Aorta (tissue), 5 donors: Measurements from ENCODE around the gene MSANTD2. TPM values are rescaled to one million over a fixed set of nuclear protein-coding genes. Genes with fewer than 3 reads are reported as not detected.

ENCODE experiments used
- ATAC-seq: fragments of 200-7000 bp; cut with Tn5 transposase; one replicate; pipeline ENCODE4 v1.9.1; 2022; ENCODE audit warnings: moderate library complexity; ENCODE audit not compliant: low FRiP score
- DNase-seq, 2 donors: peaks; one replicate each; pipeline ENCODE4 v3.0.0-alpha.2; 2020
- H3K27ac ChIP-seq, 2 donors: one replicate each; pipeline ENCODE4 v1.5.1; 2013; ENCODE audit warnings: low read length in 2 of 2, mild to moderate bottlenecking in 2 of 2, moderate library complexity in 2 of 2, control low read depth in 1 of 2, inconsistent platforms in 1 of 2, low read depth in 1 of 2
- H3K27me3 ChIP-seq, 2 donors: one replicate each; pipeline ENCODE4 v1.6.1; 2013; ENCODE audit warnings: control low read depth in 1 of 2, low read length in 1 of 2, mild to moderate bottlenecking in 1 of 2, moderate library complexity in 1 of 2; ENCODE audit not compliant: insufficient read depth in 2 of 2, control insufficient read depth in 1 of 2
- H3K36me3 ChIP-seq, 2 donors: one replicate each; pipeline ENCODE4 v1.6.1; 2013; ENCODE audit warnings: control low read depth in 1 of 2, low read length in 1 of 2, mild to moderate bottlenecking in 1 of 2; ENCODE audit not compliant: insufficient read depth in 2 of 2, control insufficient read depth in 1 of 2
- H3K4me1 ChIP-seq, 2 donors: one replicate each; pipeline ENCODE4 v1.6.1; 2013; ENCODE audit warnings: low read length in 2 of 2, control low read depth in 1 of 2, mild to moderate bottlenecking in 1 of 2, moderate library complexity in 1 of 2; ENCODE audit not compliant: insufficient read depth in 2 of 2, control insufficient read depth in 1 of 2
- H3K4me3 ChIP-seq, 2 donors: one replicate each; pipeline ENCODE4 v1.5.1; 2013; ENCODE audit warnings: low read length in 2 of 2, control low read depth in 1 of 2, mild to moderate bottlenecking in 1 of 2
- H3K9me3 ChIP-seq: one replicate; pipeline ENCODE4 v1.6.1; 2013; ENCODE audit warnings: mild to moderate bottlenecking, low read length; ENCODE audit not compliant: control insufficient read depth
- WGBS, 2 donors: extraction: QIAGEN DNeasy Blood & Tissue Kit; methylation state at CpG; one replicate each; pipeline ENCODE4 v1.1.7; 2013; 5-methylcytosine and 5-hydroxymethylcytosine counted together
- intact Hi-C, 2 donors: fragments of 100-400 bp; cut with DNase I; formaldehyde crosslinking; loops; one replicate each; pipeline versions ENCODE4 v1.14.2 to v1.15.0; 2022
- polyA plus RNA-seq, 2 donors: library from polyadenylated mRNA; stranded (reverse); fragments of 200-250 nt; gene quantifications; one replicate each; pipeline ENCODE4 v1.2.3, GENCODE V29; 2013
- total RNA-seq, 2 donors: library from RNA; stranded (reverse); fragmentation: NEBNext Ultra II Directional; extraction: Animal tissue kit (Norgen Biotek cat#: 25700); gene quantifications; one replicate each; pipeline ENCODE4 v1.2.1, GENCODE V29; 2021
- donor health status: healthy with polysubstance abuse.
- donor health status: Bipolar disorder and iron deficiency.
- donor health status: DM: no; HTN: no; CAD: no.
- donor health status: DM: no; HTN: no; CAD: no.
- donor health status: DM: yes; HTN: yes; CAD: no.

Gene MSANTD2
- total and polyA plus RNA-seq, 4 donors, result 6.3 to 23.6 (median 19.7) TPM

DNA sequence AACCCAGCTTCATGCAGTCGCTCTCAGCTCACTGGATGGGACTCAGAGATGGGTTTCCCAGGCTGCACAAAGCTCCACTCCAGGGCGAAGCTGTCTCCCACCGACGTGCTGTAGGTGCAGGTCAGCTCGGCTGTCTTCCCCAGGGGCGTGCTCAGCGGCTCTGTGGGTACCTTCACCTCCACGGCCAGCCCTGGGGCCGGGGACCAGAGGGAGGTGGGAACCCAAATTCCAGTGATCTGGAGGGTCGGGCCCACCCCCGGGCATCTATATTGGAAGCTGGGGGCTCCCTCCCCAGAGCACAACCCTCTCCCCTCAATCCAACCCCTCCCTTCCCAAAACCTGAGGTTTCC, 48.8 kb downstream of the MSANTD2 start:
- Histone ChIP-seq H3K4me1 (no peaks in the 10 kb centered on the region), H3K27me3 (no peaks in the 10 kb centered on the region), H3K9me3 (no peaks in the 10 kb centered on the region), H3K27ac (no peak overlapping the region), H3K4me3 (no peak overlapping the region), H3K36me3 (no peaks in the 10 kb centered on the region)
- DNase-seq (no peak), ATAC-seq (no peak)
- 59 to 70% methylated on average over 11 of the region's 11 CpGs for WGBS, 2 donors
- intact Hi-C loops, result no loop called here

GRCh38 chr11:124749912-124750311, 50.3 kb downstream of the MSANTD2 start:
- no peaks in the 10 kb centered on the region for H3K36me3 ChIP-seq
- 72 to 76% methylated on average over 1 of the region's 1 CpG for WGBS, 2 donors
- H3K27me3 ChIP-seq, result no peaks in the 10 kb centered on the region
- H3K27ac ChIP-seq, result no peak overlapping the region
- H3K4me1 ChIP-seq, result no peaks in the 10 kb centered on the region
- no peak overlapping the region for H3K4me3 ChIP-seq
- intact Hi-C loops, result no loop called here
- ATAC-seq (no peak), DNase-seq (no peak)
- no peaks in the 10 kb centered on the region for H3K9me3 ChIP-seq

GRCh38 chr11:124748481-124749343, 51.5 kb downstream of the MSANTD2 start:
- intact Hi-C loops, result no loop called here
- no peak overlapping the region for H3K27ac ChIP-seq
- 58 to 68% methylated on average over 12 of the region's 12 CpGs for WGBS, 2 donors
- DNase-seq (no peak), ATAC-seq (peak; percentile 2)
- H3K4me3 ChIP-seq, result no peak overlapping the region
- no peaks in the 10 kb centered on the region for H3K9me3 ChIP-seq
- no peaks in the 10 kb centered on the region for H3K27me3 ChIP-seq
- no peaks in the 10 kb centered on the region for H3K4me1 ChIP-seq
- H3K36me3 ChIP-seq, result no peaks in the 10 kb centered on the region

DNA sequence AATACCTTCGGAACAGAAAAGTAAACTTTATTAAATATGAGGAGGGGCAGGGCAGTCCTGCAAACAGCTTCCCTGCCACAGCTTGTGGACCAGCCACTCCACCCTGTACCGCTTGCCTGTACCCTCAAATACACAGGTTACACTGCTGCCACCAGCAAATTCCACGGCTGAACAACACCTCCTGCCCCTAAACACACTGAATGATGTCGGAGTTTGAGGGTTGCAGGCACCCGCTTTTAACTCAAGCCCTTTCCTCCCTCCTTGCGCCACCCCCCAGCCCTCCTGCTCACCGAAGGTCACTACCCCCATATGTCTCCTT, 52.1 kb downstream of the MSANTD2 start:
- no peak for ATAC-seq
- WGBS, 2 donors, result 72 to 84% methylated on average over 7 of the region's 7 CpGs
- DNase-seq, result no peak
- no peaks in the 10 kb centered on the region for H3K4me1 ChIP-seq
- no peak overlapping the region for H3K27ac ChIP-seq
- H3K9me3 ChIP-seq, result no peaks in the 10 kb centered on the region
- H3K36me3 ChIP-seq, result no peaks in the 10 kb centered on the region
- no peaks in the 10 kb centered on the region for H3K27me3 ChIP-seq
- intact Hi-C loops, result no loop called here
- no peak overlapping the region for H3K4me3 ChIP-seq

DNA sequence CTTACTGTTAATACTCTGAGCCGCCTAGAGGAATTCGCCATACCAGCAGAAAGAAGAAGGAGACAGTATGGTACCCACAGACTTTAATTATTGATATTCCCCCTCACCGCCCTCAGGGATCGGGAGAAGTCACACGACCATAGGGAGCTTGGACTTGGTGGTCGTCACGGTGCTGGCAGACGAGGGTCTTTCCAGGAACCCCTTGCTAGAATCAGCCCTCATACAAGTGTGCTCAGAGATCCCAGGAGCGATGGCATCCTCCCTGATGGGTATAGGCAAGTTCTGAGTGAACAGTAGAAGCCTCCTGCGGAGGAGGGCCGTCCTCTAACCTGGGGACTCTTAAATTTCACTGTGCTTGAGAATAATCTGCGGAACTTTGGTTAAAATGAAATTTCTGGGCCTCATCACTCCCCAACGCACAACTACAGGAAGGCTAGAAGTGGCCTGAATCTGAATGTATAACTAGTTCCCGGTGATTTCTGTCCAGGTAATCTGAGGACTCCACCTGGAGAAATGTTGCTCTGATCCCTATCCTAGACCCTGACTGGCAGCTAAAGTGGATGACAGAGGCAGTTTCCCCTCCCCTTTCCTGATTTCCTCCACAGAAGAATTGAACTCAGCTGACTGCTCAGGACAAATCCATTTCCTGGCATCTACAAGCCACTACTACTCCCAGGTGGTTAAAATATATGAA, 52.7 kb downstream of the MSANTD2 start:
- Histone ChIP-seq H3K4me1 (no peaks in the 10 kb centered on the region), H3K27ac (no peak overlapping the region)
- 89% methylated on average over 14 of the region's 14 CpGs for WGBS, 2 donors

DNA sequence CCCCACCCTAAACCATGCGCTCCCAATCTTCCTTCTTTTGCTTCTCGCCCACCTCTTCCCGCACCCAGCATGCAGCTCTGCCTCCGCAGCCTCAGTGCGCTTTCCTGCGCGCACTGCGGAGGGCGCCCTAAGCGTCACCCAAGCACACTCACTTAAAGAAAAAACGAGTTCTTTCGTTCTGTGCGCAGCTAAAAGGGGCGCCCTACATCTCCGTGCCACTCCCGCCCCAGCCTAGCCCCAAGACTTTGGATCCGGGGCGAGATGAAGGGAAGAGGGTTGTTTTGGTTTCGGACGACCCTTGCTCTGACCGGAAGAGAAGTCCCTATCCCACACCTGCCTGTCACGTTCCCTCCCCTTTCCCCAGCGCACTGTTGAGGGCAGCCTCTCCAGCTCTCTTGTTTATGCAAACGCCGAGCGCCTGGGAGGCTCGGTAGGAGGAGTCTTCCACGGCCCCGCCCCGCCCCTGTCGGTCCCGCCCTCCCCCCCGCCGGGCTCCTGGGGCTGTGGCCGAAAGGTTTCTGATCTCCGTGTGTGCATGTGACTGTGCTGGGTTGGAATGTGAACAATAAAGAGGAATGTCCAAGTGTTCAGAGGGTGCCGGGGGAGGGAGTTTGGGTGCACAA, 53.5 kb downstream of the MSANTD2 start:
- Histone ChIP-seq H3K27ac (no peak overlapping the region), H3K27me3 (no peaks in the 10 kb centered on the region), H3K36me3 (no peaks in the 10 kb centered on the region), H3K4me3 (no peak overlapping the region), H3K4me1 (no peaks in the 10 kb centered on the region), H3K9me3 (no peaks in the 10 kb centered on the region)
- intact Hi-C loops, result no loop called here
- ATAC-seq (peak; percentile 81), DNase-seq (peak; percentile 79 to 90)
- 48 to 51% methylated on average over 37 of the region's 37 CpGs for WGBS, 2 donors

More for the DNA sequence above, 52.7 kb downstream of the MSANTD2 start:
- Histone ChIP-seq H3K9me3 (no peaks in the 10 kb centered on the region), H3K36me3 (no peaks in the 10 kb centered on the region), H3K4me3 (no peak overlapping the region), H3K27me3 (no peaks in the 10 kb centered on the region)
- DNase-seq (no peak), ATAC-seq (no peak)
- intact Hi-C loops, result no loop called here

DNA sequence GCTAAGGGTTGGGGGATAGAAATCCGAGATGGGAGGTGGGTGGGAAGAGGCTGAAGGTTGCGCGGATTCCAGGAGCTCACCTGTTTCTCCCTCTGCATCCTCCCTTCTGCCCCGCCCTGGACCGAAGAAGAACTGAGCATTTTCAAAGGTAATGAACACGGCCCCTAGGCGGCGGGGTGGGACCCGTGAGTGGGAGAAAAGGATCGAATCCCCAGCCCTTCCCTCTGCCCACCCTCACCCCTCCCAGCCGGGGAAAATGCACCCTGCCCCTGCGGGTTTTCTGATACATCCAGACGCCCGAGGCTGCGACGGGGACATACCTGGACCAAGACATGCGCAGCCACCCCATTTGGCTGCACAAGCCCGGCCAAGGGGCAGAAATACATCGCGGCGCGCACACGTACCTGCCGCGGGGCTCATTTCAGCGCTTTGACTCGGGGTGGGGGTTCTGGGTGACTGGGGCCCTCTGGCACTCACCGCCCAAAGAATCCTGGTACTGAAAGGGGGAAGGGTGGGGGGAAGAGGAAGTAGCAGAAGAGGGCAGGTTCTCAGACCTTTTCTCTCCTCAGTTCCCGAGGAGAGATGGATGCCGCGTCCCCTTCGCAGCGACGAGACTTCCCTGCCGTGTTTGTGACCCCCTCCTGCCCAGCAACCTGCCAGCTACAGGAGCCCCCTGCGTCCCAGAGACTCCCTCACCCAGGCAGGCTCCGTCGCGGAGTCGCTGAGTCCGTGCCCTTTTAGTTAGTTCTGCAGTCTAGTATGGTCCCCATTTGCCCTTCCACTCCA, 54.2 kb downstream of the MSANTD2 start:
- Histone ChIP-seq H3K27me3 (no peaks in the 10 kb centered on the region), H3K9me3 (no peaks in the 10 kb centered on the region), H3K4me3 (no peak overlapping the region), H3K27ac (no peak overlapping the region), H3K4me1 (no peaks in the 10 kb centered on the region), H3K36me3 (no peaks in the 10 kb centered on the region)
- no peak for ATAC-seq
- 61% methylated on average over 38 to 41 of the region's 41 CpGs for WGBS, 2 donors
- DNase-seq, result no peak
- intact Hi-C loops, result no loop called here

DNA sequence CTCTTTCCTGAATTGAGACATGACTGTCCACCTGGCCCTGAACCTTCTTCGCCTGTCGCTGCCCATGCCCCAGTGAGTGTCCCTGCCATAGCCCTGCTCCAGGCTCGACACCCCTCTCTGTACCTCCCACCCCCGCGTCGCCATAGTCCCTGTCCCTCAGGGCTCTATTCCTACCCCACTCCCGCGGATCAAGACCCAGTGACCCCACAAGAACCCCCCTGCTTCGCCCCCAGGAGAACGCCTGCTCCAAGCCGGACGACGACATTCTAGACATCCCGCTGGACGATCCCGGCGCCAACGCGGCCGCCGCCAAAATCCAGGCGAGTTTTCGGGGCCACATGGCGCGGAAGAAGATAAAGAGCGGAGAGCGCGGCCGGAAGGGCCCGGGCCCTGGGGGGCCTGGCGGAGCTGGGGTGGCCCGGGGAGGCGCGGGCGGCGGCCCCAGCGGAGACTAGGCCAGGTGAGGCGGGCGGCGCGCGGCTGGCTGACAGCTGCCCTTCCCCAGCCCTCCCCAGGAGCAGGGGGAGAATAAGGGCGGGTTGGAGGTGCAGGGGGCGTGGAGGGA, 54.9 kb downstream of the MSANTD2 start:
- intact Hi-C loops, result no loop called here
- no peak overlapping the region for H3K4me3 ChIP-seq
- no peaks in the 10 kb centered on the region for H3K36me3 ChIP-seq
- 63 to 71% methylated on average over 44 of the region's 44 CpGs for WGBS, 2 donors
- no peak overlapping the region for H3K27ac ChIP-seq
- no peaks in the 10 kb centered on the region for H3K4me1 ChIP-seq
- no peaks in the 10 kb centered on the region for H3K27me3 ChIP-seq
- H3K9me3 ChIP-seq, result no peaks in the 10 kb centered on the region
- no peak for ATAC-seq
- DNase-seq, result no peak
